Tibial artery (tissue), 4 donors: ENCODE measurements around the gene SPAG5.

ENCODE experiments used
- DNase-seq, 2 donors: peaks; one replicate each; pipeline ENCODE4 v3.0.0-alpha.2; 2019
- H3K27ac ChIP-seq, 2 donors: fragments of 200-600 bp; sonication (generic) in 1 of 2; 1 replicate in 1 of 2; 2 replicates in 1 of 2; pipeline ENCODE4 v1.5.1; 2018 to 2019; ENCODE audit warnings: mild to moderate bottlenecking in 1 of 2
- H3K27me3 ChIP-seq, 2 donors: fragments of 200-600 bp; sonication (generic) in 1 of 2; one replicate each; pipeline versions ENCODE4 v1.5.1 to v1.6.0; 2016 to 2019
- H3K36me3 ChIP-seq, 3 donors: fragments of 200-600 bp; sonication (generic) in 2 of 3; one replicate each; pipeline ENCODE4 v1.5.1; 2016 to 2019; ENCODE audit warnings: mild to moderate bottlenecking in 2 of 3
- H3K4me1 ChIP-seq, 4 donors: fragments of 200-600 bp; sonication (generic) in 2 of 4; 1 replicate in 3 of 4; 2 replicates in 1 of 4; pipeline ENCODE4 v1.5.1; 2016 to 2019
- H3K4me3 ChIP-seq, 2 donors: fragments of 200-600 bp; sonication (generic) in 1 of 2; 1 replicate in 1 of 2; 2 replicates in 1 of 2; pipeline ENCODE4 v1.5.1; 2018 to 2019; ENCODE audit warnings: mild to moderate bottlenecking in 2 of 2
- H3K9me3 ChIP-seq, 3 donors: fragments of 200-600 bp; sonication (generic) in 1 of 3; one replicate each; pipeline ENCODE4 v1.5.1; 2016 to 2019
- intact Hi-C: fragments of 100-400 bp; cut with DNase I; formaldehyde crosslinking; loops from one replicate; pipeline ENCODE4 v1.15.0; 2023; ENCODE audit warnings: low total_unique reads
- TF ChIP-seq, protein P1 (sequence below), 2 experiments: fragments of 200-600 bp in 1 of 2; fragments of 450-650 bp in 1 of 2; IDR thresholded peaks; one replicate each; pipeline ENCODE4 v1.5.1; 2017 to 2019; ENCODE audit warnings: antibody characterized with exemption in 2 of 2, mild to moderate bottlenecking in 1 of 2, moderate library complexity in 1 of 2

Gene SPAG5

DNA sequence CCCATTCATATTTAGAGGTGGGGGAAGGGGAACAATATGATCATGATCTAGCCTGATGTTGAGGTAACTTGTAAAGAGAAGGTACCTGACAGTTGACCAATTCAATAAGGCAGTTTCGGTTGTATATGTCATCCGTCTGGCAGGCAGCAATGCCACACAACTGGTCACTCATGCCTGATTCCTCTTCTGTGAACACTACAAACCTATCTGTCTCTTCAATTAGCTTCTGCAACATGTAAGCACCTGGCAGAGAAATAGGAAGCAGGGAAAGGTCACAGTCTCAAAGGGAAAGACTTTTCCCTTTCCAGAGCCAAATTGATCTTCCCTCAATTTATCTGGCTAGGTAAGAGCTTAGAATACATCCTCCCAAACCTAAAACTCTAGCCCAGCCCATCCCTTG, 25.3 kb upstream of the SPAG5 start:
- no peaks in the 10 kb centered on the region for H3K27me3 ChIP-seq
- H3K27ac ChIP-seq: no peak overlapping the region
- no peaks in the 10 kb centered on the region for H3K4me1 ChIP-seq
- H3K4me3 ChIP-seq: no peak overlapping the region
- H3K36me3 ChIP-seq: peaks cover 79 to 98% (median 87%) of the 10 kb centered on the region in 3 donors
- DNase-seq: no peak
- TF ChIP-seq, protein P1, sequence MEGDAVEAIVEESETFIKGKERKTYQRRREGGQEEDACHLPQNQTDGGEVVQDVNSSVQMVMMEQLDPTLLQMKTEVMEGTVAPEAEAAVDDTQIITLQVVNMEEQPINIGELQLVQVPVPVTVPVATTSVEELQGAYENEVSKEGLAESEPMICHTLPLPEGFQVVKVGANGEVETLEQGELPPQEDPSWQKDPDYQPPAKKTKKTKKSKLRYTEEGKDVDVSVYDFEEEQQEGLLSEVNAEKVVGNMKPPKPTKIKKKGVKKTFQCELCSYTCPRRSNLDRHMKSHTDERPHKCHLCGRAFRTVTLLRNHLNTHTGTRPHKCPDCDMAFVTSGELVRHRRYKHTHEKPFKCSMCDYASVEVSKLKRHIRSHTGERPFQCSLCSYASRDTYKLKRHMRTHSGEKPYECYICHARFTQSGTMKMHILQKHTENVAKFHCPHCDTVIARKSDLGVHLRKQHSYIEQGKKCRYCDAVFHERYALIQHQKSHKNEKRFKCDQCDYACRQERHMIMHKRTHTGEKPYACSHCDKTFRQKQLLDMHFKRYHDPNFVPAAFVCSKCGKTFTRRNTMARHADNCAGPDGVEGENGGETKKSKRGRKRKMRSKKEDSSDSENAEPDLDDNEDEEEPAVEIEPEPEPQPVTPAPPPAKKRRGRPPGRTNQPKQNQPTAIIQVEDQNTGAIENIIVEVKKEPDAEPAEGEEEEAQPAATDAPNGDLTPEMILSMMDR (IDR thresholded peaks at IDR 0.05): no peak
- no peaks in the 10 kb centered on the region for H3K9me3 ChIP-seq
- intact Hi-C loops: no loop called here

DNA sequence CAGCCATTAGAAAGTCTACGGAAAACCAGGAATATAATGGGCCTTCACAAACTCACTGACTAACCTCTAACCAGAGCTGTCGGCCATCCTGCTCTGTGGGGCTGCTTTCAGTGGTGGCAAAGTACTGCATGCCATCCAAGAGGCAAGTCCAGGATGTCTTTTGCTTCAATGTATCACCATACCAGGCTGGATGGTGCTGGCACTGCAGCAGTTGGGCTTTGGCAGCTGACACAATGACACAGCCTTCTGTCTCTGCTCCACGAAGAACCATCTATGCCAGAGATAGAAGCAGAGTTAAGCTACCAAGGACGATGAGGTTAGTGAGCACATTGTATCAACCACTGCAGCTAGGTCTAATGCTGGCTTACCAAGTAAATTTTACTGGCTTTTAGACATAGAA, 24.9 kb upstream of the SPAG5 start:
- Histone ChIP-seq H3K9me3 (no peaks in the 10 kb centered on the region), H3K27me3 (no peaks in the 10 kb centered on the region), H3K4me3 (no peak overlapping the region), H3K36me3 (peaks cover 81 to 98% (median 90%) of the 10 kb centered on the region in 3 donors), H3K4me1 (no peaks in the 10 kb centered on the region), H3K27ac (no peak overlapping the region)
- intact Hi-C loops: no loop called here
- no peak for DNase-seq
- TF ChIP-seq, protein P1 (IDR thresholded peaks at IDR 0.05): no peak

DNA sequence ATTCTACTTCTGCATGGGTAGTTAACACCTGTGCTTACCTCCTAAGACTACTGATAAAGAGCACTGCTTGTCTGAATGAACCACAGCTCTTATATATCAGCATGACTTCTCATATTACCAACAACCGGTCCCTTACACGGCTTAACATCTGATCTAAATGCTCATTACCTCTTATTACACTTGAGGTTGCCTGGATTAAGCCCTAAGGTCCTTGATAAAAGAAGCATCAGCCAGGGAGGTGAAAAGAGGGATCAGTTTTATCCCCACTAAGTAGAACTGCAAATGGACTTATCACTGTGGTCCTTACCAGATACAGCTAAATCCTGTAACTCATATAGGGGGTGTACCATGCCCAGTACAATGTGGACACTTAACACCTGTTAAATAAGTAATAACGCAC, 23.4 kb upstream of the SPAG5 start:
- TF ChIP-seq, protein P1 (IDR thresholded peaks at IDR 0.05): no peak
- Histone ChIP-seq H3K27ac (no peak overlapping the region), H3K4me1 (no peaks in the 10 kb centered on the region), H3K36me3 (peaks cover 81 to 98% (median 90%) of the 10 kb centered on the region in 3 donors), H3K4me3 (no peak overlapping the region), H3K9me3 (no peaks in the 10 kb centered on the region), H3K27me3 (no peaks in the 10 kb centered on the region)
- intact Hi-C loops: no loop called here
- no peak for DNase-seq

DNA sequence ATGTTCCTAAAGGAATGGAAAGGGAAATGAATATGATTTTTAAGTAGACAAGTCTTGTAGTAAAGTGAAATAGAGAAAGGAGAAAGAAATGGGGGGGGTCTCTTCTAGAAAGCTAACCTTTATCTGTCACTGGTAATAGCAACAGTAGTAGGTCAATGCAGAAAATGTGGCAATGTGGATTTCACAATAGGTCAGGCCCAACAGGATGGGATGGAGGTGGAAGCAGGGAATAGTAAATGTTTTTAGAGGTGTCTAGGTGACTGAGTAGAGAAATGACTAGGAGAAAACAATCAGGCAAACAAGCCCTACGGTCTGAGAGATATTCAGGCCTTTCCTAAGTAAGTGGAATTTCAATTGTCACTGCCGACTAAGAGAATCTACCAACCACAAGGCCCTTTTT, 21.2 kb upstream of the SPAG5 start:
- Histone ChIP-seq H3K27me3 (no peaks in the 10 kb centered on the region), H3K4me1 (no peaks in the 10 kb centered on the region), H3K9me3 (no peaks in the 10 kb centered on the region), H3K4me3 (no peak overlapping the region), H3K36me3 (peaks cover 93 to 100% (median 99%) of the 10 kb centered on the region in 3 donors), H3K27ac (no peak overlapping the region)
- intact Hi-C loops: no loop called here
- no peak for DNase-seq
- TF ChIP-seq, protein P1 (IDR thresholded peaks at IDR 0.05): no peak

DNA sequence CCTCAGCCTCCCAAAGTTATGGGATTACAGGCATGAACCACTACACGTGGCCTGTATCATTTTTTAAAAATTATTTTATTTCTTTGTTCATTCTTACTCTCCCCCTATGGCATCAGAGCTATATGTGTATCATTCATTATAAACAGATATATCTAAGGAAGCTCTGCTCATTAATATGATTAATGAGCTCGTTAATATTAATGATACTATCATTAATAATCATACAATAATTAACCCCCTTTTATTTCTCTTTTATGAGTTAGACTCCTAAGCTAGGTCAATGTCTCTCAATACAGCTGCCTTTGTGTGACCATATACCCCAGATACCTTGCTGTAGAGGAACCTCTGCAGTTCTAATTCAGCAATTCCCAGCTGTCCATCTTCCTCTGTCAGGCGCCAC, 19.6 kb upstream of the SPAG5 start:
- intact Hi-C loops: no loop called here
- peaks cover 88 to 100% (median 89%) of the 10 kb centered on the region in 3 donors for H3K36me3 ChIP-seq
- no peak for DNase-seq
- no peaks in the 10 kb centered on the region for H3K9me3 ChIP-seq
- no peak overlapping the region for H3K4me3 ChIP-seq
- H3K27ac ChIP-seq: no peak overlapping the region
- no peaks in the 10 kb centered on the region for H3K4me1 ChIP-seq
- no peaks in the 10 kb centered on the region for H3K27me3 ChIP-seq
- TF ChIP-seq, protein P1 (IDR thresholded peaks at IDR 0.05): no peak

DNA sequence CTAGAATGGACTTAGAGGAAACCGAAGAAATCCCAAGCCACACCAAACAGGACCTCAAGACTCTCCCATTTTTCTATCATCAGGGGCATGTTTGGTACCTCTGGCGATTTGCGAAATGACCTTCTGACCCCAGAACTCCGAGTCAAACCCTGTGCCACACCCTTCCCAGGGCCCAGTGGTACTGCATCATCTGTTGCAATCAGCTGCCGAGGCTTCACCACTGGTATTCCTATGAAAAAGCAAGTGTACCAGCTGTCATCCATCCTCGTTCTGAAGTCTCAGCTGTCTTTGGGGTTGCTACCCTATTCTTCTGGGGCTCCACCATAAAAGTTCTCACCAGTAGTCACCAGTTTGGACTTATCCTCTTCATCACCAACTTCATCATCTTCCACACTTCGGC, 17.5 kb upstream of the SPAG5 start:
- Histone ChIP-seq H3K9me3 (no peaks in the 10 kb centered on the region), H3K36me3 (peaks cover 67 to 90% (median 68%) of the 10 kb centered on the region in 3 donors), H3K4me3 (no peak overlapping the region), H3K27ac (no peak overlapping the region), H3K4me1 (no peaks in the 10 kb centered on the region), H3K27me3 (no peaks in the 10 kb centered on the region)
- intact Hi-C loops: no loop called here
- no peak for DNase-seq
- TF ChIP-seq, protein P1 (IDR thresholded peaks at IDR 0.05): no peak
